Measurements from ENCODE around the gene STX2. TPM values are rescaled to one million over a fixed set of nuclear protein-coding genes. Genes with fewer than 3 reads are reported as not detected.

Gene STX2
- total and polyA plus RNA-seq, 10 of the 15 experiments (the other 5 are each of a cell fraction or from before 2014, with no cell fraction given), result 6.0 to 22.2 (median 10.0) TPM

DNA sequence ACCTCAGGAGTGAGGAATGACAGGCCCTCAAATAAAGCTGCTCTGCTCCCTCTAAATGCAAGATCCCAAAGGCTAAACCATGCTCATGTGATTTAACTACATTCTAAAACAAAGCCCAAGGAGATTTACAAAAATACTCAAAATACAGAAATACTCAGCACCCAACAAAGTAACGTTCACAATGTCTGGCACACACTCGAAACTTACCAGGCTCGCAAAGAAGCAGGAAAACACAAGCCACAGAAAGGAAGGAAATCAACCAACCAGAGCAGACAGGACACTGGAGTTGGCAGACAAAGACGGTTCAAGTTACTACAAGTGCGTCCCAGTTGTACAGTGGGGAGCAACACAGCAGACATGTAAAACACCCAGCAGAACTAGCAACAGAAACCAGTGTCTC lies 33.4 kb downstream of the STX2 start:
- ATAC-seq (no peak), FAIRE-seq (no peak), DNase-seq (ENCODE audit: low read depth, low spot score) (no peak)
- RAD21 ChIA-PET (ENCODE audit: unreplicated experiment), result no interaction called here
- no TSS peak for BruUV-seq (replicated peaks)
- 34% methylated on average over 5 of the region's 5 CpGs for WGBS (ENCODE audit: insufficient coverage, insufficient replicate concordance, low lambda C conversion rate, missing lambda C conversion rate)
- intact Hi-C loops (cut with micrococcal nuclease; ENCODE audit: unreplicated experiment) (no loop called here), in situ Hi-C loops (cut with MboI) (no loop called here)
- Histone ChIP-seq H3K27me3 (replicated peaks in 1 of 2; ENCODE audit: control insufficient read depth in 2 of 2, insufficient read depth in 2 of 2, low read length in 1 of 2) (no peaks in the 10 kb centered on the region), H3K4me2 (ENCODE audit: control insufficient read depth, insufficient read depth) (no peak overlapping the region), H3K4me3 (no peak overlapping the region), H3K9ac (ENCODE audit: control insufficient read depth, insufficient read depth, low read length) (no peak overlapping the region), H2AFZ (ENCODE audit: control insufficient read depth, low read depth, low read length) (no peak overlapping the region), H3K36me3 (ENCODE audit: control insufficient read depth in 2 of 2, insufficient read depth in 2 of 2, low read length in 1 of 2) (peaks cover 6 to 27% of the 10 kb centered on the region in 2 experiments), H4K20me1 (ENCODE audit: control insufficient read depth, insufficient read depth) (no peaks in the 10 kb centered on the region), H3K9me3 (replicated peaks; ENCODE audit: control insufficient read depth, insufficient read depth, low read length) (no peaks in the 10 kb centered on the region; the same call in 2 of the 3 replicates), H3K79me2 (ENCODE audit: control insufficient read depth, insufficient read depth, low read length) (no peaks in the 10 kb centered on the region), H3K4me1 (ENCODE audit: control insufficient read depth, insufficient read depth, low read length) (no peaks in the 10 kb centered on the region; the same call in 1 of the 2 replicates), H3K27ac (ENCODE audit: control insufficient read depth, insufficient read depth) (no peak overlapping the region)
- POLR2A ChIA-PET, result no interaction called here
- no peak for TF ChIP-seq RCOR1 (conservative IDR thresholded peaks at IDR 0.05; ENCODE audit: low read depth, low read length)
- CTCF ChIA-PET, result no interaction called here
- SMC1A ChIA-PET (ENCODE audit: uncharacterized antibody, unreplicated experiment), result no interaction called here

DNA sequence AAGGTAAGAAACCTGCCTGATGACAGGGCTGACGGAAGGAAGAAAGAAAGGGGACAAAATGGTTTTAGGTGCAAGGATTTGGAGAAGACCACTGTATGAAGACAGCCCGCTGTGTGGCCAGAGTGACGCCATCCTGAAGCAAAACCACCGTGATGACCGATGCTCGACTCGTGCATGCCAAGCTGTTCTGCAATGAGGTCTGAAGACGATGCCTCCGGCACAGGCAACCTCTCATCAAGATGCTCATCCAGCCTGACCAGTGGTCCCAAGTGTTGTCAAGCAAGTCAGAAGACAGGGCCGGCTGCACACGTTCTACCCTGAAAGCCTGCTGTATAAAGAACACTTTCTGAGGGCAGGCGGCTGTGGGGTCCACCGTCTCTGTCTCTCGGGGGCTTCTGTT lies 34.8 kb downstream of the STX2 start:
- 97% methylated on average over 13 of the region's 14 CpGs for WGBS (ENCODE audit: insufficient coverage, insufficient replicate concordance, low lambda C conversion rate, missing lambda C conversion rate)
- ChIA-PET SMC1A (ENCODE audit: uncharacterized antibody, unreplicated experiment) (no interaction called here), POLR2A (interaction anchor here (0.6 to 0.7 kb wide), 2 partner anchors 30 to 648 kb away, joined by 4 to 6 read pairs; no protein-coding TSS in a partner anchor), RAD21 (ENCODE audit: unreplicated experiment) (no interaction called here), CTCF (no interaction called here)
- H3K9ac ChIP-seq (ENCODE audit: control insufficient read depth, insufficient read depth, low read length), result no peak overlapping the region
- H3K9me3 ChIP-seq (replicated peaks; ENCODE audit: control insufficient read depth, insufficient read depth, low read length), result no peaks in the 10 kb centered on the region; the same call in 2 of the 3 replicates
- in situ Hi-C loops (cut with MboI) (no loop called here), intact Hi-C loops (cut with micrococcal nuclease; ENCODE audit: unreplicated experiment) (no loop called here)
- no peak for ATAC-seq
- no peak overlapping the region for H3K4me2 ChIP-seq (ENCODE audit: control insufficient read depth, insufficient read depth)
- H3K79me2 ChIP-seq (ENCODE audit: control insufficient read depth, insufficient read depth, low read length), result no peaks in the 10 kb centered on the region
- no peaks in the 10 kb centered on the region; the same call in 1 of the 2 replicates for H3K4me1 ChIP-seq (ENCODE audit: control insufficient read depth, insufficient read depth, low read length)
- peaks cover 6 to 22% of the 10 kb centered on the region in 2 experiments for H3K36me3 ChIP-seq (ENCODE audit: control insufficient read depth in 2 of 2, insufficient read depth in 2 of 2, low read length in 1 of 2)
- TF ChIP-seq CEBPB (IDR thresholded peaks at IDR 0.05; ENCODE audit: borderline replicate concordance in 1 of 2, low read depth in 2 of 2, low read length in 2 of 2), result no peak
- no peak for TF ChIP-seq POLR2AphosphoS5 (IDR thresholded peaks at IDR 0.05; ENCODE audit: low read length)
- TF ChIP-seq ATF7 (IDR thresholded peaks at IDR 0.05; ENCODE audit: low read depth), result no peak
- TF ChIP-seq ETV6 (conservative IDR thresholded peaks at IDR 0.05 in 1 of 2, IDR thresholded peaks at IDR 0.05 in 1 of 2; ENCODE audit: borderline replicate concordance in 1 of 2, low read depth in 1 of 2), result no peak
- TF ChIP-seq FOS (IDR thresholded peaks at IDR 0.05; ENCODE audit: borderline replicate concordance, extremely low read depth, insufficient read length), result no peak
- TF ChIP-seq HCFC1 (IDR thresholded peaks at IDR 0.05; ENCODE audit: low read length), result no peak
- no peak for TF ChIP-seq TCF7 (IDR thresholded peaks at IDR 0.05; ENCODE audit: borderline replicate concordance)
- no peak for TF ChIP-seq NR2C1 (IDR thresholded peaks at IDR 0.05)
- TF ChIP-seq STAT3 (IDR thresholded peaks at IDR 0.05; ENCODE audit: low read depth, low read length), result no peak
- TF ChIP-seq KDM1A (IDR thresholded peaks at IDR 0.05; ENCODE audit: borderline replicate concordance), result no peak
- TF ChIP-seq, protein P1, sequence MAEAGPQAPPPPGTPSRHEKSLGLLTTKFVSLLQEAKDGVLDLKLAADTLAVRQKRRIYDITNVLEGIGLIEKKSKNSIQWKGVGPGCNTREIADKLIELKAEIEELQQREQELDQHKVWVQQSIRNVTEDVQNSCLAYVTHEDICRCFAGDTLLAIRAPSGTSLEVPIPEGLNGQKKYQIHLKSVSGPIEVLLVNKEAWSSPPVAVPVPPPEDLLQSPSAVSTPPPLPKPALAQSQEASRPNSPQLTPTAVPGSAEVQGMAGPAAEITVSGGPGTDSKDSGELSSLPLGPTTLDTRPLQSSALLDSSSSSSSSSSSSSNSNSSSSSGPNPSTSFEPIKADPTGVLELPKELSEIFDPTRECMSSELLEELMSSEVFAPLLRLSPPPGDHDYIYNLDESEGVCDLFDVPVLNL (IDR thresholded peaks at IDR 0.05; ENCODE audit: low read depth, low read length), result no peak
- TF ChIP-seq YBX1 (IDR thresholded peaks at IDR 0.05), result no peak
- no peak for TF ChIP-seq NFYB (IDR thresholded peaks at IDR 0.05; ENCODE audit: insufficient read depth, low read depth, low read length)
- TF ChIP-seq FOXM1 (IDR thresholded peaks at IDR 0.05; ENCODE audit: low read depth, low read length), result no peak
- no peak for TF ChIP-seq CBFB (IDR thresholded peaks at IDR 0.05; ENCODE audit: low read depth)
- TF ChIP-seq ZNF207 (IDR thresholded peaks at IDR 0.05; ENCODE audit: borderline replicate concordance), result no peak
- no peak for FAIRE-seq
- H3K27me3 ChIP-seq (replicated peaks in 1 of 2; ENCODE audit: control insufficient read depth in 2 of 2, insufficient read depth in 2 of 2, low read length in 1 of 2), result no peaks in the 10 kb centered on the region
- H3K27ac ChIP-seq (ENCODE audit: control insufficient read depth, insufficient read depth), result no peak overlapping the region
- H2AFZ ChIP-seq (ENCODE audit: control insufficient read depth, low read depth, low read length), result no peak overlapping the region
- no peak for DNase-seq (ENCODE audit: low read depth, low spot score)
- no TSS peak for BruUV-seq (replicated peaks)
- H3K4me3 ChIP-seq, result no peak overlapping the region
- H4K20me1 ChIP-seq (ENCODE audit: control insufficient read depth, insufficient read depth), result no peaks in the 10 kb centered on the region

Measured in GM12878 (cell line).